Natural killer cell (primary cell): Measurements from ENCODE around the gene MRFAP1. TPM values are rescaled to one million over a fixed set of nuclear protein-coding genes. Genes with fewer than 3 reads are reported as not detected.

Source experiments
- ATAC-seq, 3 donors: fragments of 150-1000 bp in 2 of 3; fragments of 200-7000 bp in 1 of 3; cut with Tn5 transposase; 1 replicate in 1 of 3; 2 replicates in 2 of 3; pipeline ENCODE4 v1.10.0; 2021; ENCODE audit warnings: mild to moderate bottlenecking in 2 of 3, moderate library complexity in 2 of 3
- DNase-seq, 2 donors: peaks; one replicate each; pipeline versions ENCODE4 v3.0.0 to v3.0.0-alpha.2; 2013 to 2021; ENCODE audit warnings: mixed read lengths in 1 of 2
- H3K27ac ChIP-seq: one replicate; pipeline ENCODE4 v1.5.1; 2013; ENCODE audit warnings: mild to moderate bottlenecking, low read length
- H3K27me3 ChIP-seq: one replicate; pipeline ENCODE4 v1.6.1; 2013; ENCODE audit warnings: low read length; ENCODE audit not compliant: control insufficient read depth, insufficient read depth
- H3K36me3 ChIP-seq: one replicate; pipeline ENCODE4 v1.6.1; 2013; ENCODE audit warnings: low read length; ENCODE audit not compliant: control insufficient read depth, insufficient read depth
- H3K4me1 ChIP-seq: one replicate; pipeline ENCODE4 v1.6.1; 2013; ENCODE audit warnings: low read length; ENCODE audit not compliant: control insufficient read depth, insufficient read depth
- H3K4me3 ChIP-seq: one replicate; pipeline ENCODE4 v1.5.1; 2013; ENCODE audit warnings: low read length
- H3K9me3 ChIP-seq: one replicate; pipeline ENCODE4 v1.6.1; 2013; ENCODE audit warnings: low read length; ENCODE audit not compliant: control insufficient read depth, insufficient read depth
- H3K27ac Mint-ChIP-seq, 2 donors: one replicate each; pipeline ENCODE4 v1.8.0; 2022; ENCODE audit warnings: mild to moderate bottlenecking in 2 of 2, mixed read lengths in 2 of 2, moderate library complexity in 1 of 2
- H3K27me3 Mint-ChIP-seq, 2 donors: one replicate each; pipeline ENCODE4 v1.8.0; 2022; ENCODE audit warnings: low read depth in 2 of 2, mixed read lengths in 2 of 2
- H3K36me3 Mint-ChIP-seq: one replicate; pipeline ENCODE4 v1.8.0; 2022; ENCODE audit warnings: mixed read lengths
- H3K4me1 Mint-ChIP-seq, 2 donors: one replicate each; pipeline ENCODE4 v1.8.0; 2022; ENCODE audit warnings: mixed read lengths in 2 of 2
- H3K4me3 Mint-ChIP-seq: one replicate; pipeline ENCODE4 v1.8.0; 2022; ENCODE audit warnings: mild to moderate bottlenecking, moderate library complexity, mixed read lengths
- H3K9me3 Mint-ChIP-seq, 2 donors: one replicate each; pipeline ENCODE4 v1.8.0; 2022; ENCODE audit warnings: mixed read lengths in 2 of 2
- CTCF ChIP-seq: fragments of 200-600 bp; IDR thresholded peaks from one replicate; pipeline ENCODE4 v1.8.0; 2022; ENCODE audit warnings: antibody characterized with exemption
- WGBS: methylation state at CpG from one replicate; pipeline ENCODE4 v1.1.7; 2013; ENCODE audit warnings: missing lambda C conversion rate; ENCODE audit not compliant: insufficient coverage; 5-methylcytosine and 5-hydroxymethylcytosine counted together
- intact Hi-C: fragments of 100-400 bp; cut with micrococcal nuclease; formaldehyde crosslinking; loops from one replicate; pipeline ENCODE4 v1.14.2; 2022
- total RNA-seq, 4 donors: library from RNA; stranded (reverse); fragments of 120-200 nt in 1 of 4; gene quantifications; one replicate each; pipeline versions ENCODE4 v1.2.3 to v1.2.4, GENCODE V29; 2013 to 2022

MRFAP1 gene
- total RNA-seq, 3 donors from 2014 or later (not counting 1 experiment from before 2014, with no cell fraction given) = 105 to 146 (median 146) TPM

GRCh38 chr4:6688879-6689505, 48.5 kb downstream of the MRFAP1 start:
- Histone ChIP-seq H3K27ac (peak overlapping the region; percentile 77), H3K9me3 (no peaks in the 10 kb centered on the region), H3K4me3 (peak overlapping the region; percentile 45), H3K27me3 (no peaks in the 10 kb centered on the region), H3K4me1 (peaks cover 83% of the 10 kb centered on the region), H3K36me3 (peaks cover 4% of the 10 kb centered on the region)
- Mint-ChIP-seq H3K4me3 (peak overlapping the region; percentile 98), H3K4me1 (peaks cover 53 to 80% of the 10 kb centered on the region in 2 donors), H3K9me3 (no peaks in the 10 kb centered on the region), H3K36me3 (no peaks in the 10 kb centered on the region), H3K27me3 (no peaks in the 10 kb centered on the region), H3K27ac (peak overlapping the region; percentile 97 to 98)
- no peak for TF ChIP-seq CTCF
- WGBS = 20% methylated on average over 23 of the region's 23 CpGs
- peak; percentile 79 to 84 for DNase-seq
- ATAC-seq = peak; percentile 80 to 85 (median 82)
- intact Hi-C loops = loop anchor here (1.0 to 2.0 kb wide), 3 partner anchors 15 to 48 kb away; partner anchors contain the start of genes MRFAP1 and MRFAP1L1

GRCh38 chr4:6689506-6689960, 49.0 kb downstream of the MRFAP1 start:
- H3K36me3 Mint-ChIP-seq = no peaks in the 10 kb centered on the region
- intact Hi-C loops = loop anchor here (1.0 to 2.0 kb wide), 3 partner anchors 15 to 49 kb away; partner anchors contain the start of genes MRFAP1 and MRFAP1L1
- peaks cover 56 to 85% of the 10 kb centered on the region in 2 donors for H3K4me1 Mint-ChIP-seq
- DNase-seq = peak in 1 of 2 donors; percentile 37
- H3K27ac Mint-ChIP-seq = peak overlapping the region; percentile 97 to 98
- Histone ChIP-seq H3K4me1 (peaks cover 89% of the 10 kb centered on the region), H3K4me3 (peak overlapping the region; percentile 45), H3K9me3 (no peaks in the 10 kb centered on the region), H3K27me3 (no peaks in the 10 kb centered on the region), H3K27ac (peak overlapping the region; percentile 77), H3K36me3 (peaks cover 4% of the 10 kb centered on the region)
- no peak for TF ChIP-seq CTCF
- peak in 2 of 3 donors; percentile 3 to 6 for ATAC-seq
- H3K9me3 Mint-ChIP-seq = no peaks in the 10 kb centered on the region
- peak overlapping the region; percentile 98 for H3K4me3 Mint-ChIP-seq
- 50% methylated on average over 15 of the region's 15 CpGs for WGBS
- H3K27me3 Mint-ChIP-seq = no peaks in the 10 kb centered on the region

Other genes starting within 250 kb of the MRFAP1 start
- not detected for gene PPP2R2C, start 168.1 kb upstream of the MRFAP1 start, total RNA-seq
- gene MAN2B2, start 65.5 kb upstream of the MRFAP1 start, total RNA-seq = 10 to 100 TPM; 34.5 to 47.8 (median 39.0) TPM
- gene S100P, start 53.2 kb downstream of the MRFAP1 start, total RNA-seq = 1 to 10 TPM; 2.4 to 4.3 (median 2.7) TPM
- 10 to 100 TPM; 38.4 to 60.9 (median 40.8) TPM for gene MRFAP1L1, start 69.2 kb downstream of the MRFAP1 start, total RNA-seq
- gene BLOC1S4, start 75.5 kb downstream of the MRFAP1 start, total RNA-seq = 10 to 100 TPM; 18.9 to 20.1 (median 20.0) TPM
- 10 to 100 TPM; 24.7 to 30.3 (median 28.6) TPM for gene KIAA0232, start 142.0 kb downstream of the MRFAP1 start, total RNA-seq